Superior temporal gyrus (tissue), 1 donor: Measurements from ENCODE around the gene KCNA3.
"Not testable (repeated sequence)": the region's sequence is repeated elsewhere in the genome, so short reads cannot be mapped to it uniquely, and the experiment has no call there.

ENCODE experiments used
- DNase-seq: peaks from one replicate; pipeline ENCODE4 v3.0.0-alpha.2; 2016; ENCODE audit errors: extremely low spot score

Gene KCNA3

GRCh38 chr1:110677526-110677925 lies 2.8 kb upstream of the KCNA3 start:
- no peak for DNase-seq

- no peak for DNase-seq
Measured at GRCh38 chr1:110676970-110677369, 2.2 kb upstream of the KCNA3 start.

- DNase-seq = peak; percentile 19
Measured at GRCh38 chr1:110675060-110675791, 486 bp upstream of the KCNA3 start.

DNA sequence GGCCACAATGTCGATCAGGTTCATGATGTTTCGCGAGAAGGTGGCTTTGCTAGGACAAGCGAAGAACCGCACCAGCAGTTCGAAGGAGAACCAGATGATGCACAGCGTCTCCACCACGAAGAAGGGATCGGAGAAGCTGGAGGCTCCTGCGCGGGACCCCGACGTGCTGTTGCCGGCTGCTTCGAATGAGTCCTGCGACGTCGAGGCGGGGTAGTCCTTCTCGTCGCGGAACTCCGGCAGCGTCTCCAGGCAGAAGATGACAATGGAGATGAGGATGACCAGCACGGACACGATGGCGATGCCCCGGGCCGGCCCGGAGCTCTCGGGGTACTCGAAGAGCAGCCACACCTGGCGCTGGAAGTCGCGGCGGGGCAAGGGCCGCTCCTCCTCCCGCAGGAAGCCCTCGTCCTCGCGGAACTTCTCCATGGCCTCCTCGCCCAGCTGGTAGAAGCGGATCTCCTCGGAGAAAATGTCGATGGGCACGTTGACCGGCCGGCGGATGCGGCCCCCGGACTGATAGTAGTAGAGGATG lies 869 bp downstream of the KCNA3 start:
- DNase-seq = no peak

DNA sequence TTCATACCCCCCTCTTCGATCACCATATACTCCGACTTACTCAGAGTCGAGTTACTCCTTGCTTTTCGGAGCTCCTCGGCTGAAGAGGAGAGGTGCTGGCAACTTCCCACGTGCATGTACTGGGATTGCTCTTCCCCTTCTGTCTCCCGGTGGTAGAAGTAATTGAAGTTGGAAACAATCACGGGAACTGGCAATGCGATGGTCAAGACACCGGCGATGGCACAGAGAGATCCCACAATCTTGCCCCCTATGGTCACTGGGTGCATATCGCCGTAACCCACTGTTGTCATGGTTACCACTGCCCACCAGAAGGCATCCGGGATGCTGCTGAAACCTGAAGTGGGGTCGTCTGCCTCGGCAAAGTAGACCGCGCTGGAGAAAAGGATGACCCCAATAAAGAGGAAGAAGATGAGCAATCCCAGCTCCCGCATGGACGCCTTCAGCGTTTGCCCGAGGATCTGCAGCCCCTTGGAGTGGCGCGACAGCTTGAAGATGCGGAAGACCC lies 1.5 kb downstream of the KCNA3 start:
- DNase-seq = peak; percentile 24

GRCh38 chr1:110672753-110673108 lies 2.0 kb downstream of the KCNA3 start:
- DNase-seq = no peak

DNA sequence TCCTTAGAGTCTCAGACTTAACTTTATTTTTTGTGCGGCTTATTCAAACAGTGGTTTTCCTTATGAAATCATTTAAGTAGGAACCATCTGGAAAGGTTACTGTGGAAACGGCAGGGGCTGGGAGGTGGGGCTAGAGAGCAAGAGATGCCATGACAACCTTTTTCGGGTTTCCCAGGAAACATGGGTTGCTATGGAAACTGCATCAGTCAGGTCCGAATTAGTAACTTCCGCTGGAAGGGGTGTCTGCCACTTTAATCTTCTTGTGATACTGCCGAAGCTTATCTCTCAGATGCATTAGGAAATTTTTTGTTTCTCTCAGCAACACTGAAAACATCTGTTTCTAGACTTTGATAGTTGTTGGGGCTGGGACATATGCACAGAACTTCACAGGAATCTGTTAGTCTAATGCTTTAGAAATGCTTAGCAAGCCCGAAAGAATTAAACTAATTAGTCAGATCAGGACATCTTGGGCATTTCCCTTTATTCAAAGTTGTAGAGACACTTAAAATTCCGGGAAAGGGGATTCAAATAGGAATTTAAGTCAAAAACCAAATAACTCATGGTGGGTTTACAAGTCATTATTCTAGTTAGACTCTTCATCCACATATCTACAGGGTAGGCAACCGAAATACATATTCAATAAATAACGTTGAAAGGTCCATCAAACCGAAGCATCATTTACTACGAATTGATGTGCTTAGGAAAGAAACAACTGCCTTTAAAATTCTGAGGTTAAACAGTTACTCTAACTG lies 2.6 kb downstream of the KCNA3 start:
- DNase-seq = peak; percentile 72

GRCh38 chr1:110671361-110671760 lies 3.4 kb downstream of the KCNA3 start:
- no peak for DNase-seq

DNA sequence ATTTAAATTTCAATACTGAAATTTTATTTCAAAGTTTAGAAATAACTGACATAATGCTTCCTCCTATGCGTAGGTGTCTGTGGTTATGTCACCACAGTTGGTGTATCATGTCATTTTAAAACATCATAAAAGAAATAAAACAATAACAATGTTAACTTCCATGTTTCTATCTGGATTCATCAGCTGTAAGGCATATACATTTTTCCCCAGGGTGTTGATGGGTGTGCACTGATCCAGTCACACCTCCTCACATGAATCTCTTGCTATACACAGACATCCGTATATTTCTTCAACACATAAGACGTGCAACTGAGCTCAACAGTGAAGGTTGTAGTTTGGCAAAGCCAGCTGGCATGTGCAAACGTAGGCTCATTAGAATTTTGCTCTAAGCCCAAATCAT lies 6.2 kb downstream of the KCNA3 start:
- peak; percentile 23 for DNase-seq

DNA sequence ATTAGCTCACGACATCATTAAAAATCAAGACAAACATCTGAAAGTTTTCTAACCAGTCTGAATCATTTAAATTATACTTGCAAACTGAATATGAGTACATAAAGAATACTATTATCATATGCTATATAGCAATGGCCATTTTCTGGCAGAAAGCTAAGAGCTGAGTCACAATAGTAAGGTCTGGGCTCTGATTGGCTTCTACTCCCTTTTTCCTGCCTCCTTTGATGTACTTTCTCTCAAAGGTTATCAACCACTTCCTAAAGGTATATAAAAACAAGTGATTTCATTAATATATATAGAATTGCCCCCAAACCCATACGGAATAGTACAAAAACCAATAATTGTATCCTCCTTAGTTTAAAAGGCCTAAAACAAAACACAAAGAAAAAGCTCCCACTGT lies 7.0 kb downstream of the KCNA3 start:
- no peak for DNase-seq

DNA sequence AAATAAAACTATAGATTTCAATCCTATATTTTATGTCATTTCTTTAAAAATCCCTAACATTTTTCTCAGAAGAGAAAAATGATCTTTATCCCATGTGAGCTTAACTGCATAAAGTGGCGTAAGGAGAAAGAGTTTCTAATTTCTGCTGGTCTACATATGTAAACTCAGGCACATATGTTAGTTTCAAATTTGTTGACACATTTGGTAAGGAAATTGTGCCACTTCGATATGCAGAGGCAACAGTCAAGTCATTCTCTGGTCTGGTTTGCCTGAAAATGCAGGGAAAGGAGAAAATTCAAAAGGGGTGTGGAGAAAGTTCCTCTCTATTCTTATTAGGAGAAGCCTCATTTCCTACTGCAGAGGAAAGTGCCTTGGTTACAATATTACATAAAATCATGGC lies 11.5 kb downstream of the KCNA3 start:
- DNase-seq = no peak

- not testable (repeated sequence) for DNase-seq
Measured at GRCh38 chr1:110659559-110659958, 15.2 kb downstream of the KCNA3 start.

- DNase-seq = no peak
Measured at GRCh38 chr1:110657351-110657750, 17.4 kb downstream of the KCNA3 start.

- DNase-seq = no peak
Measured at GRCh38 chr1:110650609-110651008, 24.1 kb downstream of the KCNA3 start.

GRCh38 chr1:110648417-110648816 lies 26.3 kb downstream of the KCNA3 start:
- no peak for DNase-seq

DNA sequence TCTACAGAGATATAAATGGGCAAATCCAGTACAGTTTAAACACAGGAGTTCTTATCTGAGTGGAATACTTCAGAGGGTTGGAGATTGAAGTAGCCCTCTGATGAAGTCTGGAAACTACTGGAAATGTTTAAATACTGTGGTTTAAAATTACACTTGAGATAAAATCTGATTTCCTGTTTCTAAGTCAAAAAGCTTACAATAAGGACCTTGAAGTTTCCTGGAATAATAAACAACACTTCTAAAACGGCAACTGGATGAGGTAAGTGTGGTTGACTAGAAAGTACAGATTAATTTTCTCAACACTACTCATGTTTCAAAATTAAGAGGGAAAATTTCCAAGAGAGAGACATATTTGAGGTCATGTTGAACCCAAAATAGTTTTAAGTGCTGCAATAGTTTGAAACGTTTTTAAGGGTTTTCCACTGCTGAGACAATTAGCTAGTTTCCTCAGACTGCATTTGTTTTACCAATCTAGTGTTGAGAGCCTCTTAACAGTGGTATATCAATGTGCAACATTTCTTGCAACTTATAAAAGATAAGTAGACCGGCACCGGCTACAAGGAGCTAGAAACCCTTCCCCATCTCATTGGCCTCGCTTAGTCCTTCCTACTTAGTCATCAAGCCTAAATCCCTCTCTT lies 27.4 kb downstream of the KCNA3 start:
- DNase-seq = no peak

DNA sequence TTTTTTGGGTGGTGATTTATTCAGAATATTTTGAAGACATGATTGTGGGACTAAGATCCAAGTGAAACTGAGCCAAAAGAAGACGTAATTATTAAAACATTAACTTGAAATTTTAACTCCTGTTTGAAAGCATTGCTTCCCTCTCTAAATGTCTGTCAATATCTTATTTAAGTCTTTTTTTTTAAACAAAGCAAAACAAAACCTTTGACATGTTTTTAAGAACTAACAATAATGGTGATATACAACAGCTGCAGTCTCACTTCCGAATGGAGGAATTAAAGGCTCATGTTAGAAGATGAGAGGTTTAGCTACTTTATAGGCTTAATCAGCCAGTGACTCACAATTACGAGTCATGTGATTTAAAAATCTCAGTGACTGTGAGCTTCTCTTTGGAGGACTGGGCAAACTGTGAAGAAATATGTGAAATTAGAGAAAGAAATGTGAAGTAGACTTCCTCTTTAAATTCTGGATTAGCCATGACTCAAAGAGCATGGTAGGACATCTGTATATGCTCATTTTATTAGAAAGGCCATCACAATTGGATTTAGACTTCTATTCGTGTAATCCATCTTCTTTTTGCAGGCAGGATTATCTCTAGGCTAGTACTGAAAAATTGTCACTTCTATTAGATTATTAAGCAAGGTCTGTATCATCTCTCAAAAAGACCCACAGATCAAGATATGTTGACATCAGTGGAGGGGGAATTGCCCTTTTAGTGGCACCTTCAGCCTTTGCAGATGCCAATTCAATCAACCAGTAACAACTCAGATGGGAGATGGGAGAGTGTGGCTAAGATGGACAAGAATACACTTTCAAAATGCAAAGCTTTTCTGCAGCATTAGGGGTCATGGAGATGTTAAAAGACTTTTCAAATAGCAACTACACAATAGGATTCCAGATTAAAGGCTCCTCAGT lies 28.7 kb downstream of the KCNA3 start:
- DNase-seq = no peak

DNA sequence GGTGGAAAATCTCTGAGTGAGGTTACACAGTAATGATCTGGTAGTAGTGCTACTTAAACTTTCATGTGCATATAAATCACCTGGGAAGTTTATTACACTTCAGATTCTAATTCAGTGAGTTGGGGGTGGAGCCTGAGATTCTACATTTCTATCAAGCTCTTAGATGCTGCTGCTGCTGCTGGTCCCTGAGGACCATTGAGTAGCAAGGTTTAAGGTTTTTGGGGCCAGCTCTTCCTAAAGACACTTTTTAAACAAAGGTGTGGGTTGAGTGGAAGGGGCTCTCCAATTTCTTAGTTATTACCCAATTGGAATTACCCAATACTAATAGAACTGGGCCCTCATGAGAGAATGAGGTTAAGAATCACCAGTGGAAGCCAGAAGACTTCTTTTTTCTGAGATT lies 29.5 kb downstream of the KCNA3 start:
- DNase-seq = no peak

GRCh38 chr1:110643879-110644472 lies 30.8 kb downstream of the KCNA3 start:
- no peak for DNase-seq

- peak; percentile 61 for DNase-seq
Measured at GRCh38 chr1:110639724-110640386, 34.9 kb downstream of the KCNA3 start.
